Measurements from ENCODE around the gene ICAM1.

The ICAM1 gene

GRCh38 chr19:10292789-10293636 lies 22.1 kb downstream of the ICAM1 start:
- 24 to 26% methylated on average over 56 of the region's 56 CpGs for WGBS, 2 experiments
- Histone ChIP-seq H3K36me3 (ENCODE audit: control insufficient read depth, insufficient read depth, low read length) (no peaks in the 10 kb centered on the region), H3K27me3 (ENCODE audit: control insufficient read depth, insufficient read depth, low read length, poor library complexity, severe bottlenecking) (peaks cover 100% of the 10 kb centered on the region), H3K9me3 (ENCODE audit: control insufficient read depth, low read length) (no peaks in the 10 kb centered on the region), H3K4me1 (ENCODE audit: control insufficient read depth, insufficient read depth, low read length) (peaks cover 24% of the 10 kb centered on the region), H3K27ac (ENCODE audit: insufficient read depth, low read depth, low read length, poor library complexity, severe bottlenecking) (no peak overlapping the region), H3K4me3 (ENCODE audit: insufficient read depth, low read depth, low read length) (peak overlapping the region; percentile 28)

GRCh38 chr19:10293637-10294367 lies 22.9 kb downstream of the ICAM1 start:
- Histone ChIP-seq H3K4me3 (ENCODE audit: insufficient read depth, low read depth, low read length) (no peak overlapping the region), H3K27me3 (ENCODE audit: control insufficient read depth, insufficient read depth, low read length, poor library complexity, severe bottlenecking) (peaks cover 95% of the 10 kb centered on the region), H3K36me3 (ENCODE audit: control insufficient read depth, insufficient read depth, low read length) (no peaks in the 10 kb centered on the region), H3K4me1 (ENCODE audit: control insufficient read depth, insufficient read depth, low read length) (peaks cover 24% of the 10 kb centered on the region), H3K9me3 (ENCODE audit: control insufficient read depth, low read length) (no peaks in the 10 kb centered on the region), H3K27ac (ENCODE audit: insufficient read depth, low read depth, low read length, poor library complexity, severe bottlenecking) (no peak overlapping the region)
- 33 to 35% methylated on average over 49 of the region's 49 CpGs for WGBS, 2 experiments

GRCh38 chr19:10294368-10294697 lies 23.4 kb downstream of the ICAM1 start:
- no peak overlapping the region for H3K4me3 ChIP-seq (ENCODE audit: insufficient read depth, low read depth, low read length)
- H3K36me3 ChIP-seq (ENCODE audit: control insufficient read depth, insufficient read depth, low read length), result no peaks in the 10 kb centered on the region
- H3K9me3 ChIP-seq (ENCODE audit: control insufficient read depth, low read length), result no peaks in the 10 kb centered on the region
- peaks cover 93% of the 10 kb centered on the region for H3K27me3 ChIP-seq (ENCODE audit: control insufficient read depth, insufficient read depth, low read length, poor library complexity, severe bottlenecking)
- H3K27ac ChIP-seq (ENCODE audit: insufficient read depth, low read depth, low read length, poor library complexity, severe bottlenecking), result no peak overlapping the region
- WGBS, 2 experiments, result 21 to 24% methylated on average over 25 of the region's 25 CpGs
- H3K4me1 ChIP-seq (ENCODE audit: control insufficient read depth, insufficient read depth, low read length), result peaks cover 24% of the 10 kb centered on the region

- 10 to 12% methylated on average over 48 of the region's 48 CpGs for WGBS, 2 experiments
- Histone ChIP-seq H3K27ac (ENCODE audit: insufficient read depth, low read depth, low read length, poor library complexity, severe bottlenecking) (no peak overlapping the region), H3K4me1 (ENCODE audit: control insufficient read depth, insufficient read depth, low read length) (peaks cover 18% of the 10 kb centered on the region), H3K27me3 (ENCODE audit: control insufficient read depth, insufficient read depth, low read length, poor library complexity, severe bottlenecking) (peaks cover 92% of the 10 kb centered on the region), H3K4me3 (ENCODE audit: insufficient read depth, low read depth, low read length) (no peak overlapping the region), H3K36me3 (ENCODE audit: control insufficient read depth, insufficient read depth, low read length) (no peaks in the 10 kb centered on the region), H3K9me3 (ENCODE audit: control insufficient read depth, low read length) (no peaks in the 10 kb centered on the region)
Measured at GRCh38 chr19:10295305-10295846, 24.5 kb downstream of the ICAM1 start.

GRCh38 chr19:10295847-10296591 lies 25.1 kb downstream of the ICAM1 start:
- Histone ChIP-seq H3K27me3 (ENCODE audit: control insufficient read depth, insufficient read depth, low read length, poor library complexity, severe bottlenecking) (peaks cover 86% of the 10 kb centered on the region), H3K4me3 (ENCODE audit: insufficient read depth, low read depth, low read length) (no peak overlapping the region)
- WGBS, 2 experiments, result 2% methylated on average over 58 of the region's 58 CpGs

GRCh38 chr19:10299545-10300458 lies 28.9 kb downstream of the ICAM1 start:
- WGBS, 2 experiments, result 79 to 82% methylated on average over 14 of the region's 14 CpGs
- H3K4me3 ChIP-seq (ENCODE audit: insufficient read depth, low read depth, low read length), result no peak overlapping the region
- H3K4me1 ChIP-seq (ENCODE audit: control insufficient read depth, insufficient read depth, low read length), result peaks cover 4% of the 10 kb centered on the region
- H3K9me3 ChIP-seq (ENCODE audit: control insufficient read depth, low read length), result no peaks in the 10 kb centered on the region
- H3K27me3 ChIP-seq (ENCODE audit: control insufficient read depth, insufficient read depth, low read length, poor library complexity, severe bottlenecking), result peaks cover 48% of the 10 kb centered on the region
- H3K36me3 ChIP-seq (ENCODE audit: control insufficient read depth, insufficient read depth, low read length), result no peaks in the 10 kb centered on the region
- no peak overlapping the region for H3K27ac ChIP-seq (ENCODE audit: insufficient read depth, low read depth, low read length, poor library complexity, severe bottlenecking)

More at GRCh38 chr19:10295847-10296591, 25.1 kb downstream of the ICAM1 start:
- H3K27ac ChIP-seq (ENCODE audit: insufficient read depth, low read depth, low read length, poor library complexity, severe bottlenecking), result no peak overlapping the region
- no peaks in the 10 kb centered on the region for H3K9me3 ChIP-seq (ENCODE audit: control insufficient read depth, low read length)
- no peaks in the 10 kb centered on the region for H3K36me3 ChIP-seq (ENCODE audit: control insufficient read depth, insufficient read depth, low read length)
- H3K4me1 ChIP-seq (ENCODE audit: control insufficient read depth, insufficient read depth, low read length), result peaks cover 13% of the 10 kb centered on the region

- Histone ChIP-seq H3K27me3 (ENCODE audit: control insufficient read depth, insufficient read depth, low read length, poor library complexity, severe bottlenecking) (no peaks in the 10 kb centered on the region), H3K4me3 (ENCODE audit: insufficient read depth, low read depth, low read length) (no peak overlapping the region), H3K4me1 (ENCODE audit: control insufficient read depth, insufficient read depth, low read length) (no peaks in the 10 kb centered on the region), H3K36me3 (ENCODE audit: control insufficient read depth, insufficient read depth, low read length) (no peaks in the 10 kb centered on the region), H3K9me3 (ENCODE audit: control insufficient read depth, low read length) (no peaks in the 10 kb centered on the region), H3K27ac (ENCODE audit: insufficient read depth, low read depth, low read length, poor library complexity, severe bottlenecking) (no peak overlapping the region)
- 93 to 94% methylated on average over 17 of the region's 17 CpGs for WGBS, 2 experiments
Measured at GRCh38 chr19:10305139-10305806, 34.4 kb downstream of the ICAM1 start.

GRCh38 chr19:10306327-10306726 lies 35.4 kb downstream of the ICAM1 start:
- H3K9me3 ChIP-seq (ENCODE audit: control insufficient read depth, low read length), result no peaks in the 10 kb centered on the region
- no peak overlapping the region for H3K4me3 ChIP-seq (ENCODE audit: insufficient read depth, low read depth, low read length)
- H3K4me1 ChIP-seq (ENCODE audit: control insufficient read depth, insufficient read depth, low read length), result no peaks in the 10 kb centered on the region
- H3K27me3 ChIP-seq (ENCODE audit: control insufficient read depth, insufficient read depth, low read length, poor library complexity, severe bottlenecking), result no peaks in the 10 kb centered on the region
- no peak overlapping the region for H3K27ac ChIP-seq (ENCODE audit: insufficient read depth, low read depth, low read length, poor library complexity, severe bottlenecking)
- H3K36me3 ChIP-seq (ENCODE audit: control insufficient read depth, insufficient read depth, low read length), result no peaks in the 10 kb centered on the region
- 98 to 99% methylated on average over 4 to 5 of the region's 5 CpGs for WGBS, 2 experiments

GRCh38 chr19:10309423-10309822 lies 38.5 kb downstream of the ICAM1 start, which contains the start of gene ZGLP1:
TSS of gene ZGLP1 (minus strand) at chr19:10309815.
- Histone ChIP-seq H3K9me3 (ENCODE audit: control insufficient read depth, low read length) (no peaks in the 10 kb centered on the region), H3K36me3 (ENCODE audit: control insufficient read depth, insufficient read depth, low read length) (no peaks in the 10 kb centered on the region), H3K27me3 (ENCODE audit: control insufficient read depth, insufficient read depth, low read length, poor library complexity, severe bottlenecking) (no peaks in the 10 kb centered on the region), H3K4me1 (ENCODE audit: control insufficient read depth, insufficient read depth, low read length) (no peaks in the 10 kb centered on the region), H3K4me3 (ENCODE audit: insufficient read depth, low read depth, low read length) (no peak within 1 kb of the TSS), H3K27ac (ENCODE audit: insufficient read depth, low read depth, low read length, poor library complexity, severe bottlenecking) (no peak within 1 kb of the TSS)
- 94% methylated on average over 24 of the region's 24 CpGs for WGBS, 2 experiments

Measured in ectodermal cell (in vitro differentiated cells).